NCI-H345 (cell line): ENCODE data around the gene IFIT1B.
"Not testable (repeated sequence)": the region's sequence is repeated elsewhere in the genome, so short reads cannot be mapped to it uniquely, and the experiment has no call there.

Source experiments
- DNase-seq: peaks from one replicate; lab custom pipeline; 2025; lab: John Stamatoyannopoulos, UW

Gene IFIT1B

DNA sequence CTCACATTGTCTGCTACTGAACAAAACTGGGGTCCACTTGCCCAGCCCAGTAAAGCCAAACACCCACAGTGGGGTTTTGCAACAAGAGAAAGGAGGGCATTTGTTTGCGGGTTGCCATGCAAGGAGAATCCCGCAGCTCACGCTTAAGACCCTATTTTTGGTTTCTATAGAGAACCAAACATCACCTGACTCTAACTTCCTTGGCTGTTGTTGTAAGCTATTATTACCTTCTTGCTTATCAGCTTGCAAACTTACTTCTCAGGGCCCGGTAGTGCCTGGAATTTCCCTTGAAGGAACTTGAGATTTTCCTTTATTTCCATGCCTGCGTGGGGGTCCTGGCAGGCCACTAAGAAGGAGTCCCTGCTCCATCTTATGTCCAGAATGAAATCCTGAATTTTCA is 29.4 kb upstream of the IFIT1B start:
- no peak for DNase-seq

DNA sequence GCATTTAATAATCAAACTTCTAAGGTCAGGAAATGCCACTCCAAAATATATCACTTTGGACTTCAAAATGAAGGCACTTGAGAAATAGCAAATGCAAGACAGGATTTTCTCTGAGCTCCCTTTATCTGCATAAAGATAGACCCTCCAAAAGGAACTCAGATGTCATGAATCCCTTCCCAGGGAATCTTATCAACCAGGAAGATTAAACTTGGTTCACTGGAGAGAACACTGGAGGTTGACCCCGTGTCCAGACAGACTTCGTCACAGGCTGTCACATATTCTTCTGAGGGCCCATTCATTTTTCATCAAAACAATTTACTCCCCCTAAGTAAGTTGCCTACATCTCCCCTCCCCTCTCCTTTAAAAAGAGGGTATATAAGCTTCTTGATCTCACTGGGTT is 28.9 kb upstream of the IFIT1B start:
- DNase-seq, result no peak

DNA sequence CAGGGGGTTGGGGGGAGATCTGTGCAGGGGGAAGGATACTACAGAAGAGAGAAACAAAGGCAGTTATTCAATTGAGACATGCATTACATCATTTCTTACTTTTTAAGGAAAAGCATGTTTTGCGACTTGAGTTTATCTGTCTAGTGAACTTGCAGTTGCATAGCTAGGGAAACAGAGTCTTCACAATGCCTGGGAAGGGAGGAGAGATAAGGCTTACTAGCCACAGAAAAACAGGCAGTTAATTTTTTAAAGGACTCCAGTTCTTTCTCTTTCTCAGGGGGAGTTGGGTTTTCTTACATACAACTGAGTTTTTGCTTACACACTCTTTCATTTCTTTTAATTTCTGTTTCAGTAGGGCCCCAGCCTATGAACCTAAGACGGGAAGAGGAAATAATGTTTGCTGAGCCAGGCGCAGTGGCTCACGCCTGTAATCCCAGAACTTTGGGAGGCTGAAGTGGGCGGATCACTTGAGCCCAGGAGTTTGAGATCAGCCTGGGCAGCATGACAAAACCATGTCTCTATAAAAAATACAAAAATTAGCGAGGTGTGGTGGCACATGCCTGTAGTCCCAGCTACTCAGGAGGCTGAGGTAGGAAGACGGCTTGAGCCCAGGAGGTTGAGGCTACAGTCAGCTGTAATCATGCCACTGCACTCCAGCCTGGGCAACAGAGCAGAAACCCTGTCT is 27.1 kb upstream of the IFIT1B start:
- DNase-seq, result not testable (repeated sequence)

DNA sequence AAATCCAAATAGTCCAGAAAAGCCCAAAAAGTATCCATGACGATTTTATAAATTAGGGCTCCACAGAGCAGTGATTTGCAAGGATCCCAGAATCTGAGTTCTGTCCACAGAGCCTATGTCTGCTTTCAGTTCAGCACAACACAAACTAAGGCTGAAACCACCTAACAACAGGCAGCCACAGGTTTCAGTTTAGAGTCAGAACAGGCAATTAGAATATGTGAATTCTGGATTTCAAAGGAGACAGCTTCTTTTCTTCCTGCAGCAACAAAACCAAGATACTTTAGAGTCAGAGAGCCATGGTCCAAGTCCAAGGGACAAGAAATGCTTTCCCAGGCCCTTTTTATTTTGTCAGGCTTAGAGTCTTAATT is 26.5 kb upstream of the IFIT1B start:
- DNase-seq, result no peak

DNA sequence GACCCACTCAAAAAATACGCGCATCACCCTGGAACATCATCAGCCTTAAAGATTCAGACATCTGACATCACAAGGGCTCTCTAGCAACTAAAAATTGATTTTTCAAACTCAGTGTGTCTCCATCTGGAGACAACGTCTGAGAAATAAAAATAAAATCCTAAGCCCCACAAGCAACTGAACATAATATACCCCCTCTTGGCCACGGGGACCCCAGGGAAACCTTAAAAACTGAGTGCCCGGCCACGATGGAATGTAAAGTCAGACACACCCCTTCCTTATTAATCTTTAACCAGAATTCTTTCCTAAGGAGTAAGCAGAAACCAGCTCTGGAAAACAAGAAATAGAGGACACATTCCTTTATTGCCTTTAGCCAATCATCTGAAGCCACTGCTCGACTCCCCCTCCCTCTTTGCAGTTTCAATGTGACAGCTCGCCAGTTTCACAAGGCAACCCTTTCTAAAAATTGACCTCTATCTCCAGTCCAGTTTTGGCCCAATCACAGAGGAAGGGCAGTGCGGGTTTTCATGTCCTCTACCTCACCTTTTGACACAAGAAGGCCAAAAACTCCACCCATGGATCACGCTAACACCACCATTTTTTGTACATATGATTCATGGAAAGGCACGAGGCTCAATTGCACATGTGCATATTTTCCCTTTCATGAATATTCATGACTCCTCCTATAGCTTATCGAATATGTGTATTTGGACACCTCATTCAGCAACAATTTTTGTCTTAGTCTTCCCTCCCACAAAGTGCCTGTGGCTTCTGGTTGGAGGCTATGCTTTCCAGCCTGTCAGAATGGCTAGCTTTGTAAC is 25.9 kb upstream of the IFIT1B start:
- DNase-seq, result no peak

DNA sequence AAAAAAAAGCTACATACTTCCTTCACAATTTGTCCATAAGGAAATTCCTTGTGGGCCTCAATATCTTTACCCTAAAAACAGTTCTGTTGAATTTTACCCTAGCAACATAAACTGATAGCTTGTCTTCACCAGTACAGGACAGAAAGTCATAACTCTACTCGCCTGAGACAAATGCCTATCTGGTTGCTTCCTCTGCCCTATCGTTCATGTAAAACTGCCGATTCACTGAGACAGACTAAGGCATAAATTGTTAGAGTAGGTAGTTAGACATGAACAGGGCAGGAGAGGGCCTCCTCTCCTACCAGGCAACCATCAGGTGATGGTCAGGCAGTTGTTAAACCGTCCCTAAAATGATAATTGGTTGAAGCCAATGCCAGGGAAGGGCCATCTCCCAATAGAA is 25.1 kb upstream of the IFIT1B start:
- no peak for DNase-seq

DNA sequence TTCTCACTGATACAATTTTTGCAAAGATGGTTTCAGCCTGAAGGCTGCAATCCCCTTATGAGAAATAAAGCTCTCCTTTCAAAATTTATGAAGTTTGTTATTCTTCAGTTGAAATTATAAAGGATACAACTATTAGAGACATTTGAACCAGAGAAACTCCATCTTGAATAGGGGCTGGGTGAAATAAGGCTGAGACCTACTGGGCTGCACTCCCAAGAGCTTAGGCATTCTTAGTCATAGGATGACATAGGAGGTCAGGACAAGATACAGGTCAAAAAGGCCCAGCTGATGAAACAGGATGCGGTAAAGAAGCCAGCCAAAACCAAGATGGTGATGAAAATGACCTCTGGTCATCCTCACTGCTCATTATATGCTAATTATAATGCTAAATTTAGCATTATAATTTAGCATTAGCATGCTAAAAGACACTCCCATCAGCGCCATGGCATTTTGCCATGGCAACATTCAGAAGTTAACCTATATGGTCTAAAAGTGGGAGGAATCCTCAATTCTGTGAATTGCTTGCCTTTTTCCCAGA is 22.4 kb upstream of the IFIT1B start:
- DNase-seq, result no peak

DNA sequence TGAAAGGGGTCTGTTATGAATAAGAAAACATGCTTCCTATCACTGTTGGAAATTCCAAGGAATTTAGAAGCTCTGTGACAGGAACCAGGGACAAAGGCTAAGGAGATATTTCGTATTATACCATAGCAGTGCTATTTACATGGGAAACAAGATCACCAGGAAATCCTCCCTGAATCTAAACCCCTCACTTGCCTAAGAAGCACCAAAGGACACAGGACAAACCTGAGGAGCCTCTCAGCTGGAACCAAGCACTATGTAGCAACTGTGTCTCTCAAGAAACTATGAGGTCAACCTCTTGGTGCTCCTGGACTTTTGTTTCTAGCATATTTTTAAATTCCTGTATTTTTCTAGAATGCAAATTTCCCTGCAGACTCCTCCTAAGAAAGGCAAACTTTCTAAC is 20.8 kb upstream of the IFIT1B start:
- DNase-seq, result no peak

DNA sequence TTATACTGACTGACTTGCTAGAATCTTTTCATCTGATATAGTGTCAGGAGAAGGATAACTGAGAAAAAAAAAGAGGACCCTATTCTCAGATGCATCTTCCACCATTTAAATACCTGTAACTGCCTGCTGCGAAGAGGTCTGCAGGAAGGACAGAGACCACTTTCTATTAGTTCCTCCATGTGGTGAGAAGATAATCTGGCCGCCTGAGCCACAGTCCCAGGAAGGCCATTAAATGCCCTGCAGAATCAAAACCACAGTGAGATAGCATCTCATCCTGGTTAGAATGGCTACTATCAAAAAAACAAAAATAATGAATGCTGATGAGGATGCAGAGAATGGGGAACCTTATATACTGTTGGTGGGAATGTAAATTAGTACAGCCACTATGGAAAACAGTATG is 19.9 kb upstream of the IFIT1B start:
- no peak for DNase-seq

DNA sequence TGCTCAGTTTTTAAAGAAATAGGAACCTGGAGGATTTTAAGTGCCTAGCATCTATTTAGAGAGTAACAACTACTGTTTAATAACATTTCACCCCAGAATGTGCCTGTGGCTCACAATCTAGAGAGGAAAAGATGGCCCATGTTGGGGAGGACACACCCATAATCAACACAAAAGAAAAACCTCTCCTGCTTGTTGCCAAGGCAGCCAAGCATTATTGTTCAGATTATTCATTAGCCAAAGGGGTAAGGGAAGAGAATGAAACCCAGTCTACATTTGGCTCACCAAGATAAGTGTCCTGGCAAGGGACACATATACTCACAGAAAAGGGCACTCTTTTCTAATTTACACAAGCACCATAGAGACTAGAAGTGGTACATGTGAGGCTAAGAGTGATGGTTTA is 17.7 kb upstream of the IFIT1B start:
- no peak for DNase-seq

DNA sequence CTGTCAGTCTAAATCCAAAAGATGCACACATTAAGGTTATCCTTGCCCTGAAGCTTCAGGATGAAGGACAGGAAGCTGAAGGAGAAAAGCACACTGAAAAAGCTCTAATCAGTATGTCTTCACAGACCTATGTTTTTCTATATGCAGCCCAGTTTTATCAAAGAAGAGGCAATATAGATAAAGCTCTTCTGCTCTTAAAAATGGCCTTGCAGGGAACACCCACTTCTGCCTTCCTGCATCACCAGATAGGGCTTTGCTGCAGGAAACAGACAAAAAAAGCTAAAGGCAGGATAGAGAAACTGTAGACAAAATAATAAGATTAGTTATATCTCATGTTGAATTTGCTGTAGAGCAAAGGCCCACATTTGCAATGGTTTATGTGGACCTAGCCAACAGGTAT is 14.9 kb upstream of the IFIT1B start:
- no peak for DNase-seq

DNA sequence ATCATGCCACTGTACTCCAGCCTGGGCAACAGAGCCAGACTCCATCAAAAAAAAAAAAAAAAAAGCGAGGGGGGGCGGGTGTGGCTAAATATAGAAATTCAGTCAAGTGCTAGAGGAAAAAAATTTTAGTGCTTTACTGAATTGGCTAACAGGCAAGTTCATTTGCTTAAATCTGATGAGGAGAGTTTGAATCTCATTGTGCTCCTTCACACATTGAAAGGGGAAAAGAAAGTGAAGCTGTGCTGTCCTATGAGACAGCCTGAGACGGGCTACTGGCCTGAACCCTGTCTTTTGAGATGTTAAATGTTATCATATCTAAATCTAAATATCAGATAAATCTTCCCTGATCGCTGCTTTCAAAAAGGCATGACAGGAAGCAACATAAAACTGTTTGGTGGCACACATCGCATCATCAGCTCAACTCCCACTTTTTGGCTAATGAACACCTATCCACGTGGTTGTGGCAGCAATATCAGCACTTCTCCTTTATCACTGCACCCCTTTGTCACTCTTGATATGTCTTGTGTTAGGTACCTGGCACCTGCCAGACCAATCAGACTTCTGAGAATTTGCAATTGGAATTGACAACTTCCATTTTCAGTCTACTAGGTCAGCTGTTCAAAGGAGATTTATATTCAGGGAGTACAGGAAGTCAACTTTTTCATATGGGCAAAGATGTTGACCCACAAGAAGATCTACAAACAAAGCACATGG is 14.0 kb upstream of the IFIT1B start:
- no peak for DNase-seq

DNA sequence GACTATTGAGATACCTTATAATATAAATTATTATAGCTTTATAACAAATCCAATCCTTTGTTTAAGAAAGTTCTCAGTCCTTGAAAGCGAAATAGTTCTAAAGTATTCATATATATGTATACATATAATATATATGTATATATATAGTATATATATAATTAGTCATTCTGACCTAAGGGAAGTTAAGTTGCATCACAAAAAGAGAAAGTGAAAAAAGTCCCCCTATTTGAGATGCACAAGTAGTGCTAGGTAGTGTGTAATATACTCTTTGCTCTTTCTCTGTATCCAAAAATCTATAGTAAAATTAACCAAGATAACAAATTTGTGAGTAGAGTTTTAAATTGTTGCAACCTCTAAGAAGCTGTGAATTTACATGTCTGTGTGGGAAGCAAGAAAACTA is 13.3 kb upstream of the IFIT1B start:
- DNase-seq, result no peak

DNA sequence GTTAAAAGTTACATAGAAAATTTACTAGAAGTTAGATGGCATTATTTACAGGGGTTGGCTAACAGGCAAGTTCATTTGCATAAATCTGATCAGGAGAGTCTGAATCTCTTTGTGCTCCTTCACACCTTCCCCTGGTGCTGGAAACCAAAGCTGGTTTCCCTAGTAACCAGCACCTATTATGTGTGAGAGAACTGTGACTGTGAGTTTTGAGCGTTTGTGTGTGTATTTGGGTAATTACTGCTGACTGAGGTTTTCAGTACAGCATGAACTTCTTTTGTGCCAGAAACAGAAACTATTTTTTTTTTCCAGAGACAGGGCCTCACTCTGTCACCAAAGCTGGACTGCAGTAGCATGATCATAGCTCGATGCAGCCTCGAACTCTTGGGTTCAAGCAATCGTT is 10.3 kb upstream of the IFIT1B start:
- no peak for DNase-seq

DNA sequence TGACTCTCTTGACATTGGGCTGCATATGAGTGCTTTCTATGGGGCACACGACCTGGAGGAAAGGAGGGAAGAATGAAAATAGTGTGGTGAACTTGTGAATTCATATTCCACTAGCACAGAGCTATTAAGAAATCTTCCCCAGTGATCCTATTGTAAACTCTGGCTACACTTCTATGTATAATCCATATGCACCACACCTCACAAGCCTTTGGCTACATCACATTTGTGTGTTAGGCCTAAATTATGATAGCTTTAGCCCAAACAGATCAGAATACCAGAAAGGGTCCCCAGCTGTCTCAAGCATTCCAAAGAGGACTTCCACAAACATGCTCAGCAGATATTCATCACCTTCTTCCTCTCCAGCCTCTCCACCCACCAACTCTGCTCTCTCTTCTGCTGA is 9.7 kb upstream of the IFIT1B start:
- no peak for DNase-seq

DNA sequence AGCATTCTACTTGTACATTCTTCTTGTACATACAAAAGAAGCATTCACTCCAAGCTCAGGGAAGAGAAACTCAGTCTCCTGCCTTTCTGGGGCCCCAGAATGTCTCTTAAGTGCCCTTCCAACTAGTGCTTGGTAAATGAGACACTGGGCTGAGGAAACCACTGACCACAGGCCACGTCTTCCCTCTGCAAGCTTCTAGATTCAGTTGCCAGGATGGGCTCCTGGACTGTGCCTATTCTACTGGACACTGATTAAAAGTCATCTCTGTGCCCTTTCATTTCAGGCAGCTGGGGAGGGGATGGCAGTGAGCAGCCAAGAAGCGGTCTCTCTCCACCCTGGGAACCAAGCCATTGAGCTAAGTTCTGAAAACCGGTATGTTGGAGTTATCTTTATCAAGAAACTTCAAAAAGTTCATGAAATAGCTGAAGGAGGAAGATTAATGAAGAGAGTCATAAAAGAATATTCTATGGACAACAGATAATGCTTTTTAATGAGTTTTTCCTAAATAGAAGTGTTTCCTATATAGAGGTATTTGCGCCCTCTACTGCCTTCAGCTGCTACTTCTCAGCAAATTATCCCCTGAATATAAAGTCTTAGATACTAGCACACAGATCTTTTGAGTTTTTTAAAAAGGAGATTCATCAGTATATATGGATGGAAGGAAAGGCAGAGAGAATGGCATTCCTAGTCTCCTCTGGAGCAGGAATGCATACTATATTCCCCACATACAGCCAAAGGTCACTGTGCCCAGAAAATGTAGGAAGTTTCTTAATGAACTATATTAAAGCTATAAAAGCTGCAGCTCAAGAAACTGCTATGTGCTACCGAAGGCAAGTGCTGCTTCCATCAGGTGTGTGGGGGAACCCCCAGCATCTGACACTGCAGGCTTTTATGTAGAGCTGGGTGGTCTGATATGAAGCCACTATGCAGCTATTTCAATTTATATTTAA is 8.4 kb upstream of the IFIT1B start:
- DNase-seq, result no peak

DNA sequence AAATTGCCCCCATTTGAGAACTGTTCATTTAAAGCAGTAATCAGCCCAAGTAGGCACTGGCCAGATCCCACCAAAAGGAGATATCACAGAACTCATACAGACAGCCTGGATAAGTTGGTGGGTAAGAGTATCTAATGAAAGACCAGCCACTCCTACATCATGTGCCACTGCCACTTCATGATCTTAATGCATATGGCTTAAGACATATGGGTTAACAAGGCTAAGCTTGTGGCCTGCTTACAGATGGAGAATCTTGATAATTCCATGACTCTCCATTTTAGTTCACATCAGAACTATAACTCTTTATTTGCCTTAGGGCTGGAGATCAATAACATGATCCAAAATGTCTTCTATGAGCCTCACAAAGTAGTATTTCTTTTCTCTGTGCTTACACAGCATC is 6.8 kb upstream of the IFIT1B start:
- DNase-seq, result no peak

DNA sequence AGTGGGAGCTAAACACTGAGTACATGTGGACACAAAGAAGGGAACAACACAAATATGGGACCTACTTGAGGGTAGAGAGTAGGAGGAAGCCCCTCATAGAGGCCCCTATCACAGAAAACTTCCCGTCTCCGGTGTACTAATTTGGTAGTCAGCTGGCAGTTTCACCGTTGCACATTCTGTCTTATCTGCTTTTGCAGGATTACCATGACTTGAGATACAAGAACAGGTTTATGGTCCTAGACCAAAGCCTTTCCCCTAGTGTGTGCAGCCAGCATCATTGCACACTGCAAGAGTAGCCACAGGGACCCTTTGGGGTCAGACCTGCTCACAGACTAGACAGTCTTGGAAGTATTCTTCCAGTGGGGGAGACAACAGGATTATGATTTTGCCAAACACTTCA is 5.9 kb upstream of the IFIT1B start:
- no peak for DNase-seq

DNA sequence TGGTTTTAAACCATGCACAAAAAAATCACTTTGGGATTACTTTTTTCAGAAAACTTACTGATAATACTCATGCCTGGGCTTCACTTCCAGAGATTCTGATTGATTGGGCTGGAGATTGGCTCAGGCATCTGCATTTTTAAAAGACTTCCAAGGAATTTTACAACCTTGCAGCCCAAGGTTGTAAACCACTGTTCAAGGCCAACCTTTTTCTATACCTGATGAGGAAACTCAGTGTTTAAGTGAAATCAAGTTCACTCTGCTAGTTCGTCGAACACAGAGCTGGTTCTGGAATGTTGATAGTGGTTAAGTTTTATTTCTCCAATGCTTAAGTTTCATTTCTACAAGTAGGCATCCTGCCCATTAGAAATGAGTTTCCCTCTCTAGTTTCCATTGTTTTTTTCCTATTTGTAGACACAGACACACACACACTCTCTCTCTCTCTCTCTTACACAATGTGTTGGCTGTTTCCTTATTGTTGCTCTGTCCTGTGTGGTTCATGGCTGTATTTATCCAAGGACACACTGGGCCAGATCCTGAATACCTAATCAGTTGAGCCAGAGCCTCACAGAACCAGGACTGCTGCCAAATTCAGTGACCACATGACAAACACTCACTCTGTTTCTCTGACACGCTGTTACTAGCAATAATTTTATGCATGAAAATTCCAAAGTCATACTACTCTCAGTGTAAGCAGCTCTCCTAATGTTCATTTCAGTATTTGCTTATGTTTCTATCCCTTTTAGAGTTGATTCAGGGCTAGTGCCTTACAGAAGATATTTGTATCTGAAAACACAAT is 3.7 kb upstream of the IFIT1B start:
- DNase-seq, result no peak

DNA sequence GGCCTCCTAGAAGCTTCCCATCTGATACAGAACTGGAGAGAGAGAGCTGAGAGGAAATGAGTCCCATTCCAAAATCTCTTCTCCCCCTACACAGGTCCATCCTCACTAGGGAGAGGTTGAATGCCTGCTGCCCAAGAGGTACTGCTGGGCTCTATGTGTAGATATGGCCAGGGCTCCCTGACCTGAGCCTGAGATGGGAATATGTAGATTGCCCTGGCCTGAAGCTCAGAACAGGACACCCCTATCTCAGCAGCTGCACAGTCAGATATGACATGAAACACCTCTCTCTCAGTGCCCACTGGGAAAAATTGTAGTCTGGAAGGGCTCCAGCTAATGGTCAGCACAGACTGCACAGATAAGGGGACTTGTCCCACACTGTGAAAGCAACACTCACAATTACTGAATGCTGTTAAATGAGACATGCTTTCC is 3.1 kb upstream of the IFIT1B start:
- DNase-seq, result no peak

DNA sequence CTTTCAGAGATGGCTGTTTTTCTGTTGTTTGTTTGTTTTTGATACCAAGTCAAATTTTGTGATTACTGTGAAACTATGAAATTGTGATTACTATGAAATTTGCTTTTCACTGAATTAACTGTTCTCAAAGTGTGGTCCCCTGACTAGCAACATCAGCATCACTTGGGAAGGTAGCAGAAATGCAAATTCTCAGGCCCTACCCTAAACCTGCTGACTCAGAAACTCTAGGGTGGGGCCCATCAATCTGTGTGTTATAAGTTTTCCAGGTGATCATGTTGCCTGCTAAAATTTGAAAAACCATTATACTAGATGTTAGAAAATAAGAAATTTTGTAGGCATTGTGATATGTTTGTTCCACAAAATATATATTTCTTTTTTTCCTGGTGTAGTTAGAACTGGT is 1.2 kb downstream of the IFIT1B start:
- no peak for DNase-seq
